ENCODE data around the gene UBASH3A.
"Not testable (repeated sequence)": the region's sequence is repeated elsewhere in the genome, so short reads cannot be mapped to it uniquely, and the experiment has no call there.

Gene UBASH3A

GRCh38 chr21:42390696-42391095, 13.0 kb upstream of the UBASH3A start:
- no peak for DNase-seq (ENCODE audit: low read depth)

GRCh38 chr21:42391297-42391696, 12.4 kb upstream of the UBASH3A start:
- DNase-seq (ENCODE audit: low read depth): no peak

- DNase-seq (ENCODE audit: low read depth): no peak
Observed at GRCh38 chr21:42392731-42393442, 10.8 kb upstream of the UBASH3A start.

GRCh38 chr21:42393443-42393950, 10.2 kb upstream of the UBASH3A start:
- DNase-seq (ENCODE audit: low read depth): no peak

GRCh38 chr21:42395302-42395701, 8.4 kb upstream of the UBASH3A start:
- no peak for DNase-seq (ENCODE audit: low read depth)

GRCh38 chr21:42395905-42396651, 7.6 kb upstream of the UBASH3A start, which contains the start of gene TMPRSS3:
Gene TMPRSS3 (minus strand): TSS chr21:42396052. CDS start chr21:42395417, 635 bp downstream.
- DNase-seq (ENCODE audit: low read depth): no peak

- DNase-seq (ENCODE audit: low read depth): no peak
Observed at GRCh38 chr21:42396799-42397745, 6.6 kb upstream of the UBASH3A start.

GRCh38 chr21:42397746-42398394, 5.8 kb upstream of the UBASH3A start:
- DNase-seq (ENCODE audit: low read depth): no peak

GRCh38 chr21:42398436-42399028, 5.2 kb upstream of the UBASH3A start:
- DNase-seq (ENCODE audit: low read depth): no peak

GRCh38 chr21:42400525-42400924, 3.2 kb upstream of the UBASH3A start:
- DNase-seq (ENCODE audit: low read depth): no peak

GRCh38 chr21:42401154-42401553, 2.5 kb upstream of the UBASH3A start:
- no peak for DNase-seq (ENCODE audit: low read depth)

GRCh38 chr21:42401820-42402251, 1.9 kb upstream of the UBASH3A start:
- no peak for DNase-seq (ENCODE audit: low read depth)

- DNase-seq (ENCODE audit: low read depth): no peak
Observed at GRCh38 chr21:42404539-42404938, 837 bp downstream of the UBASH3A start.

- DNase-seq (ENCODE audit: low read depth): no peak
Observed at GRCh38 chr21:42405064-42406013, 1.6 kb downstream of the UBASH3A start.

GRCh38 chr21:42406201-42406621, 2.5 kb downstream of the UBASH3A start:
- no peak for DNase-seq (ENCODE audit: low read depth)

- DNase-seq (ENCODE audit: low read depth): no peak
Observed at GRCh38 chr21:42406866-42407265, 3.2 kb downstream of the UBASH3A start.

GRCh38 chr21:42407476-42407875, 3.8 kb downstream of the UBASH3A start:
- DNase-seq (ENCODE audit: low read depth): no peak

GRCh38 chr21:42408718-42409117, 5.0 kb downstream of the UBASH3A start:
- DNase-seq (ENCODE audit: low read depth): not testable (repeated sequence)

GRCh38 chr21:42409366-42409765, 5.7 kb downstream of the UBASH3A start:
- no peak for DNase-seq (ENCODE audit: low read depth)
